Adrenal gland (tissue), 5 donors: ENCODE measurements around the gene CRELD2.

Source experiments
- CTCF ChIP-seq, 6 experiments: fragments of 450-650 bp in 4 of 6; fragments of 200-600 bp in 2 of 6; sonication (generic) in 1 of 6; IDR thresholded peaks; 1 replicate in 5 of 6; 2 replicates in 1 of 6; pipeline versions ENCODE4 v1.5.1 to v1.8.0; 2016 to 2021; ENCODE audit warnings: antibody characterized with exemption in 6 of 6, mild to moderate bottlenecking in 2 of 6, moderate library complexity in 1 of 6
- POLR2A ChIP-seq, 2 donors: fragments of 450-650 bp; IDR thresholded peaks; one replicate each; pipeline ENCODE4 v1.6.1; 2017; ENCODE audit warnings: antibody characterized with exemption in 2 of 2, mild to moderate bottlenecking in 2 of 2, moderate library complexity in 1 of 2
- donor health status: DM: no; HTN: no; CAD: no.

- TF ChIP-seq POLR2A (IDR thresholded peaks at IDR 0.05) (no peak), CTCF (IDR thresholded peaks at IDR 0.05) (no peak)
Measured at GRCh38 chr22:49966774-49967705, 48.6 kb downstream of the CRELD2 start.
